ENCODE data around the gene TENM4. TPM values are rescaled to one million over a fixed set of nuclear protein-coding genes. Genes with fewer than 3 reads are reported as not detected.

TENM4 gene
- polyA plus RNA-seq, 2 of the 4 experiments (the other 2 are of a cell fraction), result 0.06 to 0.31 TPM

DNA sequence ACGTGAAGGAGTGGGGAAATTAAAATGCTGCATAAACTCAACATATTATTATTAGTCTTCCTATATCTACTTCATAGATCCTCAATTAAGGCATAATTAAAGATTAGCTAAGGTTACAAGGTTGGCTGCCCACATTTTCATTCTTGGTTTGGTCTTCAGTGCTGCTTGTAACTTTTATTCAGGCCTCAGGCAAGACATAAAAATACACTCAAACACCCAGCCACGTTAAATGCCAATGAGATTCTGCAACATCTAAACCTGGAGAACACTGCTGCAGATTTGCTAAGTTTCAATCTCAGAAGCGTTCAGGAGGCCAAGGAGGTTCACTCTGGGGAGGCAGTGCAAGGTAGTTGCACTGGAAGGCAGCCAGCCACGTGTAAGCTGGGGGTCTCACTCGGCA lies 507.5 kb downstream of the TENM4 start:
- no peak overlapping the region for H3K4me3 ChIP-seq
- CTCF ChIA-PET, result interaction anchor here (1.1 to 1.6 kb wide), 3 partner anchors 55 to 288 kb away, joined by 3 read pairs; no protein-coding TSS in a partner anchor
- H3K9me3 ChIP-seq, result no peaks in the 10 kb centered on the region
- ATAC-seq, result no peak
- WGBS (ENCODE audit: missing lambda C conversion rate), result 37% methylated on average over 5 of the region's 5 CpGs
- no peak overlapping the region for H3K27ac ChIP-seq
- TF ChIP-seq, protein P1, sequence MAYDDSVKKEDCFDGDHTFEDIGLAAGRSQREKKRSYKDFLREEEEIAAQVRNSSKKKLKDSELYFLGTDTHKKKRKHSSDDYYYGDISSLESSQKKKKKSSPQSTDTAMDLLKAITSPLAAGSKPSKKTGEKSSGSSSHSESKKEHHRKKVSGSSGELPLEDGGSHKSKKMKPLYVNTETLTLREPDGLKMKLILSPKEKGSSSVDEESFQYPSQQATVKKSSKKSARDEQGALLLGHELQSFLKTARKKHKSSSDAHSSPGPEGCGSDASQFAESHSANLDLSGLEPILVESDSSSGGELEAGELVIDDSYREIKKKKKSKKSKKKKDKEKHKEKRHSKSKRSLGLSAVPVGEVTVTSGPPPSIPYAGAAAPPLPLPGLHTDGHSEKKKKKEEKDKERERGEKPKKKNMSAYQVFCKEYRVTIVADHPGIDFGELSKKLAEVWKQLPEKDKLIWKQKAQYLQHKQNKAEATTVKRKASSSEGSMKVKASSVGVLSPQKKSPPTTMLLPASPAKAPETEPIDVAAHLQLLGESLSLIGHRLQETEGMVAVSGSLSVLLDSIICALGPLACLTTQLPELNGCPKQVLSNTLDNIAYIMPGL (CRISPR knock-in tag; IDR thresholded peaks at IDR 0.05; ENCODE audit: borderline replicate concordance), result no peak
- TF ChIP-seq EP300 (IDR thresholded peaks at IDR 0.05) (no peak), KDM5A (IDR thresholded peaks at IDR 0.05) (no peak), CBX2 (IDR thresholded peaks at IDR 0.05; ENCODE audit: borderline replicate concordance, low read depth) (no peak), HEYL (CRISPR knock-in tag; IDR thresholded peaks at IDR 0.05) (no peak), BCL3 (IDR thresholded peaks at IDR 0.05) (no peak), RNF2 (IDR thresholded peaks at IDR 0.05; ENCODE audit: borderline replicate concordance, low read depth) (no peak), ESRRA (IDR thresholded peaks at IDR 0.05; ENCODE audit: borderline replicate concordance, low read length) (no peak)
- TF ChIP-seq, protein P2, sequence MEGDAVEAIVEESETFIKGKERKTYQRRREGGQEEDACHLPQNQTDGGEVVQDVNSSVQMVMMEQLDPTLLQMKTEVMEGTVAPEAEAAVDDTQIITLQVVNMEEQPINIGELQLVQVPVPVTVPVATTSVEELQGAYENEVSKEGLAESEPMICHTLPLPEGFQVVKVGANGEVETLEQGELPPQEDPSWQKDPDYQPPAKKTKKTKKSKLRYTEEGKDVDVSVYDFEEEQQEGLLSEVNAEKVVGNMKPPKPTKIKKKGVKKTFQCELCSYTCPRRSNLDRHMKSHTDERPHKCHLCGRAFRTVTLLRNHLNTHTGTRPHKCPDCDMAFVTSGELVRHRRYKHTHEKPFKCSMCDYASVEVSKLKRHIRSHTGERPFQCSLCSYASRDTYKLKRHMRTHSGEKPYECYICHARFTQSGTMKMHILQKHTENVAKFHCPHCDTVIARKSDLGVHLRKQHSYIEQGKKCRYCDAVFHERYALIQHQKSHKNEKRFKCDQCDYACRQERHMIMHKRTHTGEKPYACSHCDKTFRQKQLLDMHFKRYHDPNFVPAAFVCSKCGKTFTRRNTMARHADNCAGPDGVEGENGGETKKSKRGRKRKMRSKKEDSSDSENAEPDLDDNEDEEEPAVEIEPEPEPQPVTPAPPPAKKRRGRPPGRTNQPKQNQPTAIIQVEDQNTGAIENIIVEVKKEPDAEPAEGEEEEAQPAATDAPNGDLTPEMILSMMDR (IDR thresholded peaks at IDR 0.05), result no peak
- no peaks in the 10 kb centered on the region for H3K4me1 ChIP-seq
- DNase-seq (ENCODE audit: low read depth in 1 of 2, low spot score in 1 of 2), result no peak
- FAIRE-seq, result no peak
- POLR2A ChIA-PET, result no interaction called here
- no peak overlapping the region for H3K4me2 ChIP-seq

- Histone ChIP-seq H3K9me3 (no peaks in the 10 kb centered on the region), H3K4me2 (no peak overlapping the region), H3K4me1 (no peaks in the 10 kb centered on the region), H3K4me3 (no peak overlapping the region), H3K27ac (no peak overlapping the region)
- ChIA-PET CTCF (interaction anchor here (1.1 to 1.6 kb wide), 5 partner anchors 8 to 287 kb away, joined by 3 to 4 read pairs (median 3); no protein-coding TSS in a partner anchor), POLR2A (no interaction called here)
- no peak for FAIRE-seq
- TF ChIP-seq FOSL2 (IDR thresholded peaks at IDR 0.05) (no peak), FOSL2 (CRISPR knock-in tag; IDR thresholded peaks at IDR 0.05) (no peak), SMC3 (IDR thresholded peaks at IDR 0.05) (no peak), CEBPB (IDR thresholded peaks at IDR 0.05) (no peak), RFX5 (IDR thresholded peaks at IDR 0.05) (no peak), ZFP36 (IDR thresholded peaks at IDR 0.05; ENCODE audit: borderline replicate concordance, partially characterized antibody) (no peak)
- ATAC-seq, result no peak
- no peak for DNase-seq (ENCODE audit: low read depth in 1 of 2, low spot score in 1 of 2)
- WGBS (ENCODE audit: missing lambda C conversion rate), result 82% methylated on average over 11 of the region's 11 CpGs
Observed at GRCh38 chr11:78932757-78933156, 508.1 kb downstream of the TENM4 start.

GRCh38 chr11:78931891-78932290 lies 508.9 kb downstream of the TENM4 start:
- WGBS (ENCODE audit: missing lambda C conversion rate), result 34% methylated on average over 4 of the region's 4 CpGs
- ChIA-PET CTCF (interaction anchor here (1.1 to 1.5 kb wide), 3 partner anchors 9 to 216 kb away, joined by 3 to 4 read pairs (median 3); no protein-coding TSS in a partner anchor), POLR2A (no interaction called here)
- H3K27ac ChIP-seq, result no peak overlapping the region
- no peak overlapping the region for H3K4me2 ChIP-seq
- H3K9me3 ChIP-seq, result no peaks in the 10 kb centered on the region
- no peak for DNase-seq (ENCODE audit: low read depth in 1 of 2, low spot score in 1 of 2)
- no peak overlapping the region for H3K4me3 ChIP-seq
- no peak for FAIRE-seq
- H3K4me1 ChIP-seq, result no peaks in the 10 kb centered on the region
- ATAC-seq, result no peak
- no peak for TF ChIP-seq BHLHE40 (IDR thresholded peaks at IDR 0.05; ENCODE audit: low read depth, low read length)
- TF ChIP-seq CHD4 (IDR thresholded peaks at IDR 0.05; ENCODE audit: borderline replicate concordance), result no peak
- TF ChIP-seq CHD2 (IDR thresholded peaks at IDR 0.05; ENCODE audit: low read length, partially characterized antibody), result no peak
- no peak for TF ChIP-seq RFX5 (IDR thresholded peaks at IDR 0.05)
- TF ChIP-seq PBX3 (IDR thresholded peaks at IDR 0.05), result no peak
- no peak for TF ChIP-seq ZSCAN20 (CRISPR knock-in tag; IDR thresholded peaks at IDR 0.05)
- no peak for TF ChIP-seq EP300 (IDR thresholded peaks at IDR 0.05)
- no peak for TF ChIP-seq ATOH8 (CRISPR knock-in tag; IDR thresholded peaks at IDR 0.05; ENCODE audit: low read depth)
- no peak for TF ChIP-seq RARB (CRISPR knock-in tag; IDR thresholded peaks at IDR 0.05)
- TF ChIP-seq MAZ (IDR thresholded peaks at IDR 0.05; ENCODE audit: borderline replicate concordance, low read depth, low read length), result no peak
- no peak for TF ChIP-seq HES2 (IDR thresholded peaks at IDR 0.05)
- TF ChIP-seq, protein P3, sequence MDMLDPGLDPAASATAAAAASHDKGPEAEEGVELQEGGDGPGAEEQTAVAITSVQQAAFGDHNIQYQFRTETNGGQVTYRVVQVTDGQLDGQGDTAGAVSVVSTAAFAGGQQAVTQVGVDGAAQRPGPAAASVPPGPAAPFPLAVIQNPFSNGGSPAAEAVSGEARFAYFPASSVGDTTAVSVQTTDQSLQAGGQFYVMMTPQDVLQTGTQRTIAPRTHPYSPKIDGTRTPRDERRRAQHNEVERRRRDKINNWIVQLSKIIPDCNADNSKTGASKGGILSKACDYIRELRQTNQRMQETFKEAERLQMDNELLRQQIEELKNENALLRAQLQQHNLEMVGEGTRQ (IDR thresholded peaks at IDR 0.05), result no peak
- TF ChIP-seq NPAS2 (CRISPR knock-in tag; IDR thresholded peaks at IDR 0.05; ENCODE audit: borderline replicate concordance), result no peak
- no peak for TF ChIP-seq ZC3H11A (IDR thresholded peaks at IDR 0.05)
- no peak for TF ChIP-seq TFCP2L1 (CRISPR knock-in tag; IDR thresholded peaks at IDR 0.05)
